Frontal cortex (tissue), 4 donors: ENCODE results near the gene HOXC13. TPM values are rescaled to one million over a fixed set of nuclear protein-coding genes. Genes with fewer than 3 reads are reported as not detected.

Source experiments
- DNase-seq, 2 donors: peaks; one replicate each; pipeline ENCODE4 v3.0.0; 2012; ENCODE audit warnings: low spot score in 2 of 2
- FAIRE-seq: peaks from 2 replicates; lab custom pipeline; 2012; peaks lifted over from hg19 to GRCh38; lab: Jason Lieb, UNC
- total RNA-seq: library from RNA; depleted of rRNA; stranded (reverse); fragments of >200 nt; gene quantifications from one replicate; pipeline ENCODE4 v1.2.3, GENCODE V29; 2014
- donor health status: control.
- donor health status: control.
- donor health status: control.

HOXC13 gene
- total RNA-seq, 1 donor from 2014 or later = not detected

GRCh38 chr12:53952871-53953734 lies 14.5 kb downstream of the HOXC13 start:
- no peak for DNase-seq

GRCh38 chr12:53953831-53954693 lies 15.4 kb downstream of the HOXC13 start:
- FAIRE-seq = no peak
- no peak for DNase-seq

More at GRCh38 chr12:53952871-53953734, 14.5 kb downstream of the HOXC13 start:
- FAIRE-seq = no peak

- DNase-seq = no peak
- no peak for FAIRE-seq
These were observed 16.0 kb downstream of the HOXC13 start, which contains the start of gene HOXC12 for GRCh38 chr12:53954694-53955035. TSS of gene HOXC12 (plus strand) at chr12:53954903. CDS start at chr12:53954930, 27 bp downstream.

- no peak for FAIRE-seq
These were observed 16.6 kb downstream of the HOXC13 start for GRCh38 chr12:53955036-53955775.

GRCh38 chr12:53955776-53956250 lies 17.2 kb downstream of the HOXC13 start:
- DNase-seq = no peak
- FAIRE-seq = no peak

More at GRCh38 chr12:53955036-53955775, 16.6 kb downstream of the HOXC13 start:
- no peak for DNase-seq

- DNase-seq (no peak), FAIRE-seq (no peak)
These were observed 17.7 kb downstream of the HOXC13 start for GRCh38 chr12:53956251-53956887.

GRCh38 chr12:53956914-53957536 lies 18.4 kb downstream of the HOXC13 start:
- FAIRE-seq = no peak
- no peak for DNase-seq

- no peak for DNase-seq
- no peak for FAIRE-seq
These were observed 19.5 kb downstream of the HOXC13 start for GRCh38 chr12:53958128-53958527.

GRCh38 chr12:53959314-53959713 lies 20.7 kb downstream of the HOXC13 start:
- FAIRE-seq (no peak), DNase-seq (no peak)

GRCh38 chr12:53960187-53961024 lies 21.8 kb downstream of the HOXC13 start:
- FAIRE-seq = no peak
- no peak for DNase-seq

- DNase-seq (no peak), FAIRE-seq (no peak)
These were observed 22.6 kb downstream of the HOXC13 start for GRCh38 chr12:53961025-53961761.

GRCh38 chr12:53963005-53963404 lies 24.4 kb downstream of the HOXC13 start:
- FAIRE-seq (no peak), DNase-seq (no peak)

GRCh38 chr12:53963434-53964314 lies 25.0 kb downstream of the HOXC13 start:
- DNase-seq = no peak
- no peak for FAIRE-seq

GRCh38 chr12:53964315-53964713 lies 25.7 kb downstream of the HOXC13 start:
- FAIRE-seq = no peak

GRCh38 chr12:53965281-53966084 lies 26.9 kb downstream of the HOXC13 start:
- no peak for FAIRE-seq

More at GRCh38 chr12:53964315-53964713, 25.7 kb downstream of the HOXC13 start:
- no peak for DNase-seq

GRCh38 chr12:53966085-53966384 lies 27.4 kb downstream of the HOXC13 start:
- DNase-seq (no peak), FAIRE-seq (no peak)

More at GRCh38 chr12:53965281-53966084, 26.9 kb downstream of the HOXC13 start:
- no peak for DNase-seq
